Measurements from ENCODE around the gene COA8. TPM values are rescaled to one million over a fixed set of nuclear protein-coding genes. Genes with fewer than 3 reads are reported as not detected.
A peak's percentile ranks its signal among the peaks of the same experiment; 100 is the strongest.
"Not testable (repeated sequence)": the region's sequence is repeated elsewhere in the genome, so short reads cannot be mapped to it uniquely, and the experiment has no call there.

The COA8 gene
- polyA plus RNA-seq, 6 donors from 2014 or later, result 47.5 to 70.7 (median 57.8) TPM

GRCh38 chr14:103600503-103600902 lies 37.7 kb downstream of the COA8 start:
- no peaks in the 10 kb centered on the region for H3K9me3 Mint-ChIP-seq
- ATAC-seq (ENCODE audit: low read depth in 2 of 2), result no peak

GRCh38 chr14:103604620-103605019 lies 41.9 kb downstream of the COA8 start:
- H3K9me3 Mint-ChIP-seq, result peaks cover 0 to 1% (median 0%) of the 10 kb centered on the region in 7 donors
- no peak overlapping the region for H3K4me3 Mint-ChIP-seq
- DNase-seq (no peak), ATAC-seq (ENCODE audit: low read depth in 2 of 2) (no peak)
- H3K27ac Mint-ChIP-seq, result peak overlapping the region in 3 of 6 donors; percentile 26 to 72 (median 60)
- H3K36me3 Mint-ChIP-seq, result no peaks in the 10 kb centered on the region
- peaks cover 8 to 27% (median 19%) of the 10 kb centered on the region in 3 donors for H3K27me3 Mint-ChIP-seq
- peaks cover 17 to 19% (median 19%) of the 10 kb centered on the region in 3 donors for H3K4me1 Mint-ChIP-seq

More at GRCh38 chr14:103600503-103600902, 37.7 kb downstream of the COA8 start:
- Mint-ChIP-seq H3K27me3 (no peaks in the 10 kb centered on the region), H3K4me1 (peaks cover 0 to 1% (median 0%) of the 10 kb centered on the region in 3 donors), H3K36me3 (no peaks in the 10 kb centered on the region), H3K4me3 (no peak overlapping the region), H3K27ac (no peak overlapping the region)
- no peak for DNase-seq

GRCh38 chr14:103606963-103607668 lies 44.4 kb downstream of the COA8 start:
- DNase-seq (peak; percentile 46), ATAC-seq (ENCODE audit: low read depth in 2 of 2) (peak; percentile 92 to 97)
- Mint-ChIP-seq H3K27ac (peak overlapping the region in 5 of 6 donors; percentile 1 to 92 (median 82)), H3K9me3 (peaks cover 5 to 15% (median 14%) of the 10 kb centered on the region in 7 donors), H3K4me1 (peaks cover 17 to 19% (median 19%) of the 10 kb centered on the region in 3 donors), H3K36me3 (peaks cover 0 to 9% of the 10 kb centered on the region in 2 donors), H3K27me3 (peaks cover 8 to 37% (median 27%) of the 10 kb centered on the region in 3 donors), H3K4me3 (peak overlapping the region; percentile 28 to 94 (median 82))

GRCh38 chr14:103607822-103608221 lies 45.1 kb downstream of the COA8 start:
- Mint-ChIP-seq H3K4me1 (peaks cover 17 to 19% (median 19%) of the 10 kb centered on the region in 3 donors), H3K9me3 (peaks cover 5 to 15% (median 14%) of the 10 kb centered on the region in 7 donors), H3K4me3 (peak overlapping the region in 7 of 8 donors; percentile 28 to 89 (median 78)), H3K27ac (peak overlapping the region in 5 of 6 donors; percentile 1 to 92 (median 73)), H3K36me3 (peaks cover 0 to 9% of the 10 kb centered on the region in 2 donors), H3K27me3 (peaks cover 8 to 37% (median 27%) of the 10 kb centered on the region in 3 donors)
- DNase-seq (no peak), ATAC-seq (ENCODE audit: low read depth in 2 of 2) (peak; percentile 7 to 13)

GRCh38 chr14:103609081-103609480 lies 46.3 kb downstream of the COA8 start:
- Mint-ChIP-seq H3K27me3 (peaks cover 8 to 37% (median 27%) of the 10 kb centered on the region in 3 donors), H3K9me3 (peaks cover 5 to 15% (median 14%) of the 10 kb centered on the region in 7 donors), H3K4me3 (peak overlapping the region in 1 of 8 donors; percentile 6), H3K27ac (peak overlapping the region in 2 of 6 donors; percentile 22 to 36), H3K4me1 (peaks cover 17 to 19% (median 19%) of the 10 kb centered on the region in 3 donors)
- not testable (repeated sequence) for DNase-seq; ATAC-seq (ENCODE audit: low read depth in 2 of 2); H3K36me3 Mint-ChIP-seq

GRCh38 chr14:103611215-103611614 lies 48.5 kb downstream of the COA8 start:
- Mint-ChIP-seq H3K4me1 (peaks cover 17 to 19% (median 19%) of the 10 kb centered on the region in 3 donors), H3K9me3 (peaks cover 5 to 15% (median 14%) of the 10 kb centered on the region in 7 donors), H3K36me3 (peaks cover 0 to 9% of the 10 kb centered on the region in 2 donors), H3K4me3 (peak overlapping the region in 1 of 8 donors; percentile 12), H3K27ac (no peak overlapping the region), H3K27me3 (peaks cover 8 to 37% (median 27%) of the 10 kb centered on the region in 3 donors)
- ATAC-seq (ENCODE audit: low read depth in 2 of 2) (no peak), DNase-seq (no peak)

GRCh38 chr14:103613517-103613916 lies 50.8 kb downstream of the COA8 start:
- no peak overlapping the region for H3K4me3 Mint-ChIP-seq
- H3K27me3 Mint-ChIP-seq, result peaks cover 0 to 17% (median 8%) of the 10 kb centered on the region in 3 donors
- ATAC-seq (ENCODE audit: low read depth in 2 of 2), result no peak
- peaks cover 5 to 15% (median 14%) of the 10 kb centered on the region in 7 donors for H3K9me3 Mint-ChIP-seq
- no peak overlapping the region for H3K27ac Mint-ChIP-seq
- H3K36me3 Mint-ChIP-seq, result peaks cover 0 to 9% of the 10 kb centered on the region in 2 donors
- DNase-seq, result no peak
- no peaks in the 10 kb centered on the region for H3K4me1 Mint-ChIP-seq

GRCh38 chr14:103616635-103617300 lies 54.0 kb downstream of the COA8 start:
- Mint-ChIP-seq H3K27me3 (no peaks in the 10 kb centered on the region), H3K4me3 (no peak overlapping the region), H3K4me1 (no peaks in the 10 kb centered on the region), H3K36me3 (no peaks in the 10 kb centered on the region), H3K27ac (no peak overlapping the region), H3K9me3 (peaks cover 0 to 1% (median 0%) of the 10 kb centered on the region in 7 donors)
- DNase-seq, result no peak
- ATAC-seq (ENCODE audit: low read depth in 2 of 2), result no peak

- Mint-ChIP-seq H3K27ac (peak overlapping the region in 1 of 6 donors; percentile 67), H3K36me3 (no peaks in the 10 kb centered on the region), H3K27me3 (no peaks in the 10 kb centered on the region), H3K4me3 (no peak overlapping the region), H3K9me3 (no peaks in the 10 kb centered on the region), H3K4me1 (peaks cover 6 to 10% (median 10%) of the 10 kb centered on the region in 3 donors)
- ATAC-seq (ENCODE audit: low read depth in 2 of 2) (no peak), DNase-seq (no peak)
Observed at GRCh38 chr14:103619057-103619456, 56.3 kb downstream of the COA8 start.

- Mint-ChIP-seq H3K9me3 (no peaks in the 10 kb centered on the region), H3K27ac (peak overlapping the region in 1 of 6 donors; percentile 52), H3K4me3 (peak overlapping the region in 1 of 8 donors; percentile 35), H3K36me3 (no peaks in the 10 kb centered on the region), H3K4me1 (peaks cover 24 to 36% (median 32%) of the 10 kb centered on the region in 3 donors), H3K27me3 (no peaks in the 10 kb centered on the region)
- no peak for ATAC-seq (ENCODE audit: low read depth in 2 of 2)
- no peak for DNase-seq
Observed at GRCh38 chr14:103621860-103622259, 59.1 kb downstream of the COA8 start.

- Mint-ChIP-seq H3K27me3 (no peaks in the 10 kb centered on the region), H3K9me3 (no peaks in the 10 kb centered on the region), H3K27ac (peak overlapping the region in 1 of 6 donors; percentile 78), H3K4me1 (peaks cover 27 to 43% (median 38%) of the 10 kb centered on the region in 3 donors), H3K4me3 (peak overlapping the region in 2 of 8 donors; percentile 8 to 18), H3K36me3 (no peaks in the 10 kb centered on the region)
- DNase-seq (no peak), ATAC-seq (ENCODE audit: low read depth in 2 of 2) (no peak)
Observed at GRCh38 chr14:103623308-103623707, 60.5 kb downstream of the COA8 start.

GRCh38 chr14:103623883-103624482 lies 61.2 kb downstream of the COA8 start:
- Mint-ChIP-seq H3K27ac (peak overlapping the region in 3 of 6 donors; percentile 53 to 78 (median 54)), H3K4me1 (peaks cover 27 to 43% (median 38%) of the 10 kb centered on the region in 3 donors)
- no peak for ATAC-seq (ENCODE audit: low read depth in 2 of 2)

GRCh38 chr14:103624860-103625259 lies 62.1 kb downstream of the COA8 start:
- H3K27me3 Mint-ChIP-seq, result no peaks in the 10 kb centered on the region
- no peaks in the 10 kb centered on the region for H3K9me3 Mint-ChIP-seq
- peaks cover 27 to 43% (median 38%) of the 10 kb centered on the region in 3 donors for H3K4me1 Mint-ChIP-seq
- H3K36me3 Mint-ChIP-seq, result no peaks in the 10 kb centered on the region
- H3K27ac Mint-ChIP-seq, result peak overlapping the region in 4 of 6 donors; percentile 75 to 95 (median 86)
- H3K4me3 Mint-ChIP-seq, result peak overlapping the region; percentile 78 to 98 (median 90)
- ATAC-seq (ENCODE audit: low read depth in 2 of 2) (no peak), DNase-seq (peak; percentile 5)

More at GRCh38 chr14:103623883-103624482, 61.2 kb downstream of the COA8 start:
- Mint-ChIP-seq H3K36me3 (no peaks in the 10 kb centered on the region), H3K9me3 (no peaks in the 10 kb centered on the region), H3K27me3 (no peaks in the 10 kb centered on the region), H3K4me3 (peak overlapping the region; percentile 18 to 98 (median 82))
- peak; percentile 28 for DNase-seq
